ENCODE measurements around the gene HID1. TPM values are rescaled to one million over a fixed set of nuclear protein-coding genes. Genes with fewer than 3 reads are reported as not detected.
A peak's percentile ranks its signal among the peaks of the same experiment; 100 is the strongest.

HID1 gene
- total and polyA plus RNA-seq, 9 of the 15 experiments (the other 6 are each of a cell fraction or from before 2014, with no cell fraction given), result 0.14 to 2.1 (median 0.54) TPM; not detected in 2

DNA sequence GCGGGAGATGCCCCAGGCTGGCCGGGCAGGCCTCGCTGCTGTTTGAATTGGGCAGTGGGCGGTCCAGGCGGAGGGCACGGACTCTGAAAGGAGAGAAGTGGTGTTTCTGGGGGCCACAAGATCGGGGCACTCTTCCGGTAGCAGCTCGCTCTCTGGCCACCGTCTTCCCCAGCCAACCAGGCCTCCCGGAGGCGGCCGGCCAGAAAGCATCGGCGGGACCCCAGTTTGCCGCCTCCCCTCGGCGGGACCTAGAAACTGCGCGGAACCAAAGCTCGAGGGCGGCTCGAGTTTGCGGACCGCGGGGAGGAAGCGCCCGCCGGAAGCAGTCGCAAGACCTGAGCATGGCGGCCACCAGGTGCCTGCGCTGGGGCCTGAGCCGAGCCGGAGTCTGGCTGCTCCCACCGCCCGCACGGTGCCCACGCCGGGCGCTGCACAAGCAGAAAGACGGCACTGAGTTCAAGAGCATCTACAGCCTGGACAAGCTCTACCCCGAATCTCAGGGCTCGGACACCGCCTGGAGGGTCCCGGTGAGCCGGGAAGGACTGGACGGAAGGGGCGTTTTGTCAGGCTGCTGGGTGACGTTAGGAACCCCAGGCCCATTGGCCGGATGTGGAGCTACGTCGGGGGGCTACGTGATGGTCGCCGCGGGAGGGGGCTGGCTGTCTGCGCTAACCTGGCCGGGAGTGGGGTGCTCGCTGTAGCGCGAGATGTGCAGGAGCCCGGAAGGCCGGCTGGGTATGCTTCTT is 40.0 kb upstream of the HID1 start, which contains the start of gene MRPL58 (continued):
- TF ChIP-seq, protein P1, sequence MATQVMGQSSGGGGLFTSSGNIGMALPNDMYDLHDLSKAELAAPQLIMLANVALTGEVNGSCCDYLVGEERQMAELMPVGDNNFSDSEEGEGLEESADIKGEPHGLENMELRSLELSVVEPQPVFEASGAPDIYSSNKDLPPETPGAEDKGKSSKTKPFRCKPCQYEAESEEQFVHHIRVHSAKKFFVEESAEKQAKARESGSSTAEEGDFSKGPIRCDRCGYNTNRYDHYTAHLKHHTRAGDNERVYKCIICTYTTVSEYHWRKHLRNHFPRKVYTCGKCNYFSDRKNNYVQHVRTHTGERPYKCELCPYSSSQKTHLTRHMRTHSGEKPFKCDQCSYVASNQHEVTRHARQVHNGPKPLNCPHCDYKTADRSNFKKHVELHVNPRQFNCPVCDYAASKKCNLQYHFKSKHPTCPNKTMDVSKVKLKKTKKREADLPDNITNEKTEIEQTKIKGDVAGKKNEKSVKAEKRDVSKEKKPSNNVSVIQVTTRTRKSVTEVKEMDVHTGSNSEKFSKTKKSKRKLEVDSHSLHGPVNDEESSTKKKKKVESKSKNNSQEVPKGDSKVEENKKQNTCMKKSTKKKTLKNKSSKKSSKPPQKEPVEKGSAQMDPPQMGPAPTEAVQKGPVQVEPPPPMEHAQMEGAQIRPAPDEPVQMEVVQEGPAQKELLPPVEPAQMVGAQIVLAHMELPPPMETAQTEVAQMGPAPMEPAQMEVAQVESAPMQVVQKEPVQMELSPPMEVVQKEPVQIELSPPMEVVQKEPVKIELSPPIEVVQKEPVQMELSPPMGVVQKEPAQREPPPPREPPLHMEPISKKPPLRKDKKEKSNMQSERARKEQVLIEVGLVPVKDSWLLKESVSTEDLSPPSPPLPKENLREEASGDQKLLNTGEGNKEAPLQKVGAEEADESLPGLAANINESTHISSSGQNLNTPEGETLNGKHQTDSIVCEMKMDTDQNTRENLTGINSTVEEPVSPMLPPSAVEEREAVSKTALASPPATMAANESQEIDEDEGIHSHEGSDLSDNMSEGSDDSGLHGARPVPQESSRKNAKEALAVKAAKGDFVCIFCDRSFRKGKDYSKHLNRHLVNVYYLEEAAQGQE (IDR thresholded peaks at IDR 0.05; ENCODE audit: borderline replicate concordance), result no peak; the same call in 1 of the 2 replicates
- TF ChIP-seq, protein P1 (CRISPR knock-in tag; IDR thresholded peaks at IDR 0.05; ENCODE audit: low read depth), result no peak
- TF ChIP-seq, protein P2, sequence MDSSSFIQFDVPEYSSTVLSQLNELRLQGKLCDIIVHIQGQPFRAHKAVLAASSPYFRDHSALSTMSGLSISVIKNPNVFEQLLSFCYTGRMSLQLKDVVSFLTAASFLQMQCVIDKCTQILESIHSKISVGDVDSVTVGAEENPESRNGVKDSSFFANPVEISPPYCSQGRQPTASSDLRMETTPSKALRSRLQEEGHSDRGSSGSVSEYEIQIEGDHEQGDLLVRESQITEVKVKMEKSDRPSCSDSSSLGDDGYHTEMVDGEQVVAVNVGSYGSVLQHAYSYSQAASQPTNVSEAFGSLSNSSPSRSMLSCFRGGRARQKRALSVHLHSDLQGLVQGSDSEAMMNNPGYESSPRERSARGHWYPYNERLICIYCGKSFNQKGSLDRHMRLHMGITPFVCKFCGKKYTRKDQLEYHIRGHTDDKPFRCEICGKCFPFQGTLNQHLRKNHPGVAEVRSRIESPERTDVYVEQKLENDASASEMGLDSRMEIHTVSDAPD (CRISPR knock-in tag; IDR thresholded peaks at IDR 0.05), result no peak
- TF ChIP-seq DACH1 (IDR thresholded peaks at IDR 0.05; ENCODE audit: partially characterized antibody) (no peak), GMEB1 (CRISPR knock-in tag; IDR thresholded peaks at IDR 0.05) (peak; percentile 69), POLR2B (IDR thresholded peaks at IDR 0.05; ENCODE audit: low read depth, partially characterized antibody) (peak; percentile 82), GTF2A2 (tag; IDR thresholded peaks at IDR 0.05) (0 out of 2 replicates have a peak, but pooled peaks have one; percentile 51), U2AF1 (optimal IDR thresholded peaks at IDR 0.05; ENCODE audit: low read depth, low read length) (peak; percentile 53), CAMTA2 (CRISPR knock-in tag; conservative IDR thresholded peaks at IDR 0.05) (no peak), SNIP1 (IDR thresholded peaks at IDR 0.05; ENCODE audit: low read depth) (no peak)
- TF ChIP-seq, protein P3, sequence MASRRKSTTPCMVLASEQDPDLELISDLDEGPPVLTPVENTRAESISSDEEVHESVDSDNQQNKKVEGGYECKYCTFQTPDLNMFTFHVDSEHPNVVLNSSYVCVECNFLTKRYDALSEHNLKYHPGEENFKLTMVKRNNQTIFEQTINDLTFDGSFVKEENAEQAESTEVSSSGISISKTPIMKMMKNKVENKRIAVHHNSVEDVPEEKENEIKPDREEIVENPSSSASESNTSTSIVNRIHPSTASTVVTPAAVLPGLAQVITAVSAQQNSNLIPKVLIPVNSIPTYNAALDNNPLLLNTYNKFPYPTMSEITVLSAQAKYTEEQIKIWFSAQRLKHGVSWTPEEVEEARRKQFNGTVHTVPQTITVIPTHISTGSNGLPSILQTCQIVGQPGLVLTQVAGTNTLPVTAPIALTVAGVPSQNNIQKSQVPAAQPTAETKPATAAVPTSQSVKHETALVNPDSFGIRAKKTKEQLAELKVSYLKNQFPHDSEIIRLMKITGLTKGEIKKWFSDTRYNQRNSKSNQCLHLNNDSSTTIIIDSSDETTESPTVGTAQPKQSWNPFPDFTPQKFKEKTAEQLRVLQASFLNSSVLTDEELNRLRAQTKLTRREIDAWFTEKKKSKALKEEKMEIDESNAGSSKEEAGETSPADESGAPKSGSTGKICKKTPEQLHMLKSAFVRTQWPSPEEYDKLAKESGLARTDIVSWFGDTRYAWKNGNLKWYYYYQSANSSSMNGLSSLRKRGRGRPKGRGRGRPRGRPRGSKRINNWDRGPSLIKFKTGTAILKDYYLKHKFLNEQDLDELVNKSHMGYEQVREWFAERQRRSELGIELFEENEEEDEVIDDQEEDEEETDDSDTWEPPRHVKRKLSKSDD (conservative IDR thresholded peaks at IDR 0.05; ENCODE audit: low read length), result no peak
